Retina (tissue), 1 donor: ENCODE results near the gene CYP4F11.
"Not testable (repeated sequence)": the region's sequence is repeated elsewhere in the genome, so short reads cannot be mapped to it uniquely, and the experiment has no call there.

Source experiments
- DNase-seq: peaks from one replicate; pipeline ENCODE4 v3.0.0-alpha.2; 2016

Gene CYP4F11

GRCh38 chr19:15934332-15935078, at the start of gene CYP4F11:
Gene CYP4F11 (minus strand): TSS chr19:15934529. CDS start chr19:15934408, 121 bp downstream.
- DNase-seq = no peak

GRCh38 chr19:15979293-15979692, 45.0 kb upstream of the CYP4F11 start:
- no peak for DNase-seq

DNA sequence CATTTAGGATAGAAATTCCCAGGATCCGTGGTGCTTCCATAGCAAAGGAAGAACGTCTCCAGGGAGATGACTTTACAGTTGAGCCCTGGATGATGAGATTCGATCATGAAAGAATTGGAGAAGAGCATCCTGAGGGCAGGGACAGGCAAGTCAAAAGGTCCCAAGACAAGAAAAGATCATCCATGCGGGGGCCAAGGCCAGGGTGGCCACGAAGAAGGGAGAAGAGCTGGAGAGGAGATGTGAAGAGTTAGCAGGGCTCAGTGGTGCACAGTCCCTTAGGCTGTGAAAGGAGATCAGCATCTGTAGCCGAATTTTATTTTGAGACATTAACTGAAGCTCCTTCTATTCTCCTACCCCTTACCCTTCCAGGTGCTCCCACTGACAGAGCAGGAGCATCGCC, 43.4 kb upstream of the CYP4F11 start:
- DNase-seq = no peak

DNA sequence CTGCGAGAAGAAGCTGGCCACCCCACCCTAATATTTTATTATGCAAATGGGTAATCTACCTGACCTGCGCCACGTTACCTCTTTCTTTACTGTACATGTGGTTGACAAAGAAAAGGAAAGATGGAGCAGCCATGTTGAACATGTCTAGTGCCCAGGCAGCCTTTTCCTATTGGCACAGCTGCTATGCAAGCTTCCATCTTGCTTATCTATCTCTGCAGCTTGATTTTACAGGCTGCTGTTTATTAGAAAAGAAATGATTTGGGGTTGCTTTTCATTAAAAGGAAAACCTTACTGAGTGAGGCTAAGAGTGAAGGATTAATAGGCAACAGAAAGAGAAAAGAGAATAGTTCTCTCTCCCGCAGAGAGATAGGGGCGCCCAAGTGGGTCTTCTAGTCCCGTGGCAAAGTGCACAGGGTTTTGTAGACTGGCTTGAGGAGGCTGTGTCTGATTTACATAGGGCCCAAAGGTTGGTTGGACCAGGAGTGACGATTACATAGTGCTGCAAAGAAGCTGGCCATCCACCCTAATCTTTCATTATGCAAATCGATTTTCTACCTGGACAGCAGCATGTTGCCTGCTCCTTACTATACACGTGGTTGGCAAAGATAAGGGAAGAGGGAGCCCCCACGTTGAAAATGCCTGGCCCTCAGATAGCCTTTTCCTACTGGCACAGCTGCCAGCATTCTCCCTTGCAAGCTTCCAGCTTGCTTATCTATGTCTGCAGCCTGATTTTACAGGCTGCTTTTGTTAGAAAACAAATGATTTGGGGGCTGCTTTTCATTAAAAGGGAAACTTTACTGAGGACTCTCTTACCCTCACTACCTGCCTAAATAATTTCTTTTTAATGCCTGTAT, 42.7 kb upstream of the CYP4F11 start:
- no peak for DNase-seq

- DNase-seq = no peak
Observed at GRCh38 chr19:15974856-15975255, 40.5 kb upstream of the CYP4F11 start.

- not testable (repeated sequence) for DNase-seq
Observed at GRCh38 chr19:15972043-15972442, 37.7 kb upstream of the CYP4F11 start.

DNA sequence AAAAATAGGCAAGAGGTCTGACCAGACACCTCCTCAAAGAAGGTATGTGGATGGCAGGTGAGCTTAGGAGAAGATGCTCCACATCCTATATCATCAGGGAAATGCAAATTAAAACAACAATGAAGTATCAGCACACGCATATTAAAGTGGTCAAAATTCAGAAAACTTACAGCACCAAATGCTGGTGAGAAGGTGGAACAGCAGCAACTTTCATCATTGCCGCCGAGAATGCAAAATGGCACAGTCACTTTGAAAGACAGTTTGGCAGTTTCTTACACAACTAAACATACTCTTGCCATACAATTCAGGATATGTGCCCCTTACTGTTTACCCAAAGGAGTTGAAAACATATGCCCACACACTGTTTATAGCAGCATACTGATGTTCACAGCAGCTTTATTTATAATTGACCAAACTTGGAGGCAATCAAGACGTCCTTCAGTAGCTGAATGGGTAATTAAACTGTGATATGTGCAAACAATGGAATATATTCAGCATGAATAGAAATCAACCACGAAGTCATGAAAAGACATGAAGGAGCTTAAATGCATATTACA, 37.0 kb upstream of the CYP4F11 start:
- DNase-seq = no peak

- no peak for DNase-seq
Observed at GRCh38 chr19:15964231-15964630, 29.9 kb upstream of the CYP4F11 start.

DNA sequence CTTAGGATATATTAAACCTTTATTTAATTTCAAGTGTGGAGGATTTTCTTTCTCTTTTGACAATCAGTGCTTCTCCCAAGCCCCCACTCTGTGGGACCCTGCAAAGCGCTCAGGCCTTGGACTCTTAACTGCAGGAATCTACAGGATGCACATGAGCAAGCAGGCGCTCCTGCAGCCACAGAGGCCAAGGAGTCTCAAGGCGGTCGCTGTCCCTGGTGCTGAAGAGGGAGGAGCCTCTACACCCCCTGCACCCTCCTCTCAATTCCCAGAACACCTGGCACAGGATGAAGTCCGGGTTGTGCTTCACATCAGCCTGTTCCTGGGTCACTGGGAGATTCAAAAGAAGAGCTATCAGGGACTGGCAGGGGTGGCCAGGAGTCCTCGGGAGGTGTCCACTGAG, 28.0 kb upstream of the CYP4F11 start:
- DNase-seq = no peak

- no peak for DNase-seq
Observed at GRCh38 chr19:15954820-15955219, 20.5 kb upstream of the CYP4F11 start.

DNA sequence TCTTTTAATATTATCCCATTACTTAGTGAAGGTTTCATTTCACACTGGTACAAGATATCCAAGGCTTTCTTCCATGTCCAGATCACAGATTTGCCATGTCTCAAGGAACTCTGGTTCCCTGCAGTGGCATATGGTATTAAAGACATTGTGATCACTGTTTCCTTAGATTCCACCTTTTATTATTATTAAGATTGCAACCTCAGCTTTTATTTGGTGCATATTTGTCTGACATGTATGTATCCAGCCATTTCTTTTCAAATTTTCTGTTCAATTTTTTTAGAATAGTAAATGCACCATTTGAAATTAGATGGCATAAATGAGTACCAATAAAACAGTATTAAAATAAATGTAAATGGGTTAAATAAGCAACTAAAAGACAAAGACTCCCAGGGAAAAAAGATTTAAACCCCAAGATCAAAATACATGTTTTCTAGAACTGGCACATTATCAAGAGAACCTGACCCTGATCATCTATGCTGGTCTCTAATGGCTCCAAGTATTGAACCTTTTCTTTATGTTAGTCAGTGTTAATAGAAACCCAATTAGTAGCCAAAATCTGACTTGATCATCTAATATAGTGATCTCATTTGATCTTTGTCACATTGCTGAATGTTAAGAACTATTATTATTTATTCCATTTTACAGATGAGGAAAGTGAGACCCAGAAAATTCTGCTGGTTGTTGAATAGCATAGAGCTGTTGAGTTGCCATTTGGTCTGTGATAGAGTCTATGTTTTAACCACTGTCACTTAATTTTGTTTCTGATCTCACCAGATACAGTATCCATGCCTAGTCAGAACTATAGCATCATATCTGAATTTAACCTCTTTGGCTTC, 14.1 kb upstream of the CYP4F11 start, which contains the start of gene OR10H4:
TSS of gene OR10H4 (plus strand) at position 786 of the 836 bp plus-strand sequence. CDS start at position 786, 0 bp downstream.
- no peak for DNase-seq

- DNase-seq = no peak
Observed at GRCh38 chr19:15945301-15945700, 11.0 kb upstream of the CYP4F11 start.

GRCh38 chr19:15944401-15944800, 10.1 kb upstream of the CYP4F11 start:
- no peak for DNase-seq

- no peak for DNase-seq
Observed at GRCh38 chr19:15937771-15938170, 3.4 kb upstream of the CYP4F11 start.

GRCh38 chr19:15936950-15937349, 2.6 kb upstream of the CYP4F11 start:
- DNase-seq = no peak

DNA sequence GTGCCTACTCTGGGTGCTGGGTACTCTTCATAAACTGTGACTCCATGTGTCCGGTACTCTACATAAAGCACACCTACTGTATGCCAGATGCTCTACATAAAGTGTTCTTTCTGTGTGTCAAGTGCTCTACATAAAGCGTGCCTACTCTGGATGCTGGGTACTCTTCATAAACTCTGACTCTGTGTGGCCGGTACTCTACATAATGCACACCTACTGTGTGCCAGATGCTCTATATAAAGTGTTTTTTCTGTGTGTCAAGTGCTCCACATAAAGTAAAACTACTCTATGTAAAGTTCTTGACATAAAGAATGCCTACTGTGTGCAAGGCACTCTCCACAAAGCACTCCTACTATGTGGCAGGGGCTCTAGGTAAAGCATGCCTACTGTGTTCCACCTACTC, 1.8 kb upstream of the CYP4F11 start:
- no peak for DNase-seq

- no peak for DNase-seq
Observed at GRCh38 chr19:15935167-15935702, 906 bp upstream of the CYP4F11 start.

- DNase-seq = not testable (repeated sequence)
Observed at GRCh38 chr19:15933761-15934331, 483 bp downstream of the CYP4F11 start.

GRCh38 chr19:15928321-15928720, 6.0 kb downstream of the CYP4F11 start:
- DNase-seq = no peak

DNA sequence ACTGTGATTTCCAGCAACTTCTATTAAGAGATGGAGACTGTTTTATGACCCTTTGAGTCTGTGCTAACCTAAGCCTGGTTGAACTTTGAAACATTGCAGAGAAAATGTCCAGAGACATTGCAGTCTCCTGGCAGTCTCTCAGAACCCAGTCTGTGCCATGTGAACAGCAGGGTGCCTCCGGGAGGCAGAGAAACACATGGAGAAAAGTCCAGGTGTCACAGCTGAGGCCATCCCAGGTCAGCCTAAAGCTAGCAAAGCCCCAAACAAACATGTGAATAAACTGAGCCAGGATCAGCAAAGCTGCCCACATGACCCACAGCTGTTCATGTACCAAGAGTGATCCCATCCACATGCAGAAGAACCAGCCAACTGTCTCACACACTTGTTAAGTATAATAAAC, 7.8 kb downstream of the CYP4F11 start:
- DNase-seq = no peak

DNA sequence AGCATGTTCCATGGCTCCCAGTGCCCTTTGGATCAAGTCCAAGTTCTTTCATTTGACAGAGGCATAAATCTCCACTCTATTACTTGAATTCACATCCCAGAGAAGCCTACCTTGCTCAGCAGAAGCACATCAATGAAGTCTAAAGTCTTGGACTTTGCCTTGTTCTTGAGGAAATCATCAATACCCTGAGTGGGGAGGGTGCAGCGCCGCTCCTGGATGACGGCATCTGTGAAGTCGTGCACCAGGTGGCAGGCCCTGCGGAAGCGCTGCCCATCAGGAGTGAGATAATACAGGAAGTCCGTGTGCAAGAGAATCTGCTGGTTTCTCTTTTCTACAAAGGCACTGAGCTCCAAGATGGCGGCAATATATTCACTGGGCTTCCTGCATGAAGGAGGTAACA, 10.6 kb downstream of the CYP4F11 start:
- no peak for DNase-seq

- no peak for DNase-seq
Observed at GRCh38 chr19:15922021-15922420, 12.3 kb downstream of the CYP4F11 start.
